Tibial nerve (tissue), 4 donors: ENCODE measurements around the gene SPATA25.

Experiments used
- EP300 ChIP-seq, 2 donors: sonication (generic); formaldehyde crosslinking; IDR thresholded peaks; one replicate each; pipeline ENCODE4 v1.6.1; 2017; ENCODE audit warnings: antibody characterized with exemption in 2 of 2, mild to moderate bottlenecking in 1 of 2
- POLR2A ChIP-seq, 2 donors: fragments of 450-650 bp; IDR thresholded peaks; one replicate each; pipeline ENCODE4 v1.6.1; 2017; ENCODE audit warnings: antibody characterized with exemption in 2 of 2, mild to moderate bottlenecking in 2 of 2, moderate library complexity in 2 of 2
- TF ChIP-seq, protein P1 (sequence below), 5 experiments: fragments of 200-600 bp in 3 of 5; fragments of 450-650 bp in 2 of 5; sonication (generic) in 3 of 5; IDR thresholded peaks; one replicate each; pipeline ENCODE4 v1.5.1; 2016 to 2019; ENCODE audit warnings: antibody characterized with exemption in 5 of 5, mild to moderate bottlenecking in 3 of 5, moderate library complexity in 2 of 5

DNA sequence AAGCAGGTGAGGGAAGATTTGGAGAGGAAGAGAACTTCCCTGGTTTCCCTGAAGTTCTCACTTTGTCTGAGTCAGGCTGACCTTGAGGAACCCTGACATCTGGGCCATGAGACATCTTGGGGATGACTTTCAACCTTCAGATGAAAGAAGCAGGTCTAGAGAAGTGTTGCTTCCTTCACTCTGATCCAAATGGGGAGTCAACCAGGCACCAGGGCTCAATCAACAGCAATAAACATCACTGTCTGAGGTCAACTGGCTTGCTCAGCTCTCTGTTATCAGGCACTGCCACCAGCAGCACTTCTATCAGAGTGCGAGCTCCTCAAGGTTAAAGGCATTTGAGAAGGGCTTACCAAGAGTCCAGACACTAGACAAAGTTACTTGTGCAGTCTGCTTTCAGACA is 36.5 kb downstream of the SPATA25 start:
- TF ChIP-seq, protein P1, sequence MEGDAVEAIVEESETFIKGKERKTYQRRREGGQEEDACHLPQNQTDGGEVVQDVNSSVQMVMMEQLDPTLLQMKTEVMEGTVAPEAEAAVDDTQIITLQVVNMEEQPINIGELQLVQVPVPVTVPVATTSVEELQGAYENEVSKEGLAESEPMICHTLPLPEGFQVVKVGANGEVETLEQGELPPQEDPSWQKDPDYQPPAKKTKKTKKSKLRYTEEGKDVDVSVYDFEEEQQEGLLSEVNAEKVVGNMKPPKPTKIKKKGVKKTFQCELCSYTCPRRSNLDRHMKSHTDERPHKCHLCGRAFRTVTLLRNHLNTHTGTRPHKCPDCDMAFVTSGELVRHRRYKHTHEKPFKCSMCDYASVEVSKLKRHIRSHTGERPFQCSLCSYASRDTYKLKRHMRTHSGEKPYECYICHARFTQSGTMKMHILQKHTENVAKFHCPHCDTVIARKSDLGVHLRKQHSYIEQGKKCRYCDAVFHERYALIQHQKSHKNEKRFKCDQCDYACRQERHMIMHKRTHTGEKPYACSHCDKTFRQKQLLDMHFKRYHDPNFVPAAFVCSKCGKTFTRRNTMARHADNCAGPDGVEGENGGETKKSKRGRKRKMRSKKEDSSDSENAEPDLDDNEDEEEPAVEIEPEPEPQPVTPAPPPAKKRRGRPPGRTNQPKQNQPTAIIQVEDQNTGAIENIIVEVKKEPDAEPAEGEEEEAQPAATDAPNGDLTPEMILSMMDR (IDR thresholded peaks at IDR 0.05): no peak
- TF ChIP-seq POLR2A (IDR thresholded peaks at IDR 0.05) (no peak), EP300 (IDR thresholded peaks at IDR 0.05) (no peak)
